HG03103 (cell line): ENCODE results near the gene BOD1L1.
A peak's percentile ranks its signal among the peaks of the same experiment; 100 is the strongest.

Source experiments
- ATAC-seq: cut with Tn5 transposase; IDR thresholded peaks from one replicate; pipeline ENCODE4 v1.9.1; 2021; ENCODE audit warnings: low read depth; ENCODE audit not compliant: unreplicated experiment

BOD1L1 gene

DNA sequence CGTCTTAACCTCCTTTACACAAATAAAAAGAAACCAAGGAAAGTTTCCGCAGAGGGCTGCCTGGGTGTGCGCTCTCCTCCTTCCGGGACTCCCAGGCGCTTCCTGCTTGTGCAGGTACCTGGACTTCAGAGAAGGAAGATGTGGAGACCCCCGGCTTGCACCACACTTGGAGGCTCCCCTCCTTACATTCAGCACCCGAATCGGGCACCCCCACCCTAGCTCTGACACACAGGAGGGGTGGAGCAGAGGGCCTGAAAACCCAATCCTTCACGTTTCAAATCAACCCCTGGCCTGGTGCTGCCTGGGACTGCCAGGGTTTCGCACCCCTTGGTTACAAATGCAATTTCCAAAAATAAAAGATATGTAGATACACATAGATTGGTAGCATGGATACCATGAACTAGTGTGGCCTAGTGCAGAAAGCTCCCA, 86.3 kb downstream of the BOD1L1 start:
- no peak for ATAC-seq

DNA sequence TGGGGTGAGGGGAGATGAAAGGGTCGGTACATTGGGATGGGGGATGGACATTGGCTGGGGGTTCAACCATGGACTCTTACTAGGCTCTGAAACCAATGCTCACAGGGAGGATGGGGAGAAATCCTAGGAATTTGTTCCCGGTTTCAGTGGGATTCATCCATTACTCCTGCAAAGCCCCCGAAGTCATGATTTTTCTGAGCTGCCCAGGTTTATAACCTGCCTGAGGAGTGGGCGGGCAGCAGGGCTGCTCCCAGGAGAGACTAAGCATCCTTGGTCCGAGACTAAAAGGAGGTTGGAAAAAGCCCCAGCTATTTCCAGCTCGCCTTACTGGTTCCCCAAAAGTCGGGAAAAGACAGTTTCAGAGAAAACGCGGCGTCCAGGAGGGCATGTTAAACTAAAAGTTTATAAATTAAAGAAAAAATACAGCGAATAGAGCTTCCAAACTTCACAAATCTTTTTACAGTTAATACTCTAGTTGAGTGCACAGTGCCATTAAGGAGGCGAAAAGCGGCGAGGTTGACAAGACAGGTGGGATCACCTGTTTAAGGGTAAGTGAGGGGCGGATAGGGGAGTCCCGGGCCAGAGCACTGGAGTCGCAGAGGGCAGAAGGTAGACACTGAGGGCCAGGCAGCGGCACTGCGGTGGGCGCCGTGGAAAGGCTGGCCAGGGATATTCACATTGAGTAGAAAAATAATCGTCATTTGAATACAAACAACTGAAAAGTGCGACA, 86.9 kb downstream of the BOD1L1 start:
- no peak for ATAC-seq

DNA sequence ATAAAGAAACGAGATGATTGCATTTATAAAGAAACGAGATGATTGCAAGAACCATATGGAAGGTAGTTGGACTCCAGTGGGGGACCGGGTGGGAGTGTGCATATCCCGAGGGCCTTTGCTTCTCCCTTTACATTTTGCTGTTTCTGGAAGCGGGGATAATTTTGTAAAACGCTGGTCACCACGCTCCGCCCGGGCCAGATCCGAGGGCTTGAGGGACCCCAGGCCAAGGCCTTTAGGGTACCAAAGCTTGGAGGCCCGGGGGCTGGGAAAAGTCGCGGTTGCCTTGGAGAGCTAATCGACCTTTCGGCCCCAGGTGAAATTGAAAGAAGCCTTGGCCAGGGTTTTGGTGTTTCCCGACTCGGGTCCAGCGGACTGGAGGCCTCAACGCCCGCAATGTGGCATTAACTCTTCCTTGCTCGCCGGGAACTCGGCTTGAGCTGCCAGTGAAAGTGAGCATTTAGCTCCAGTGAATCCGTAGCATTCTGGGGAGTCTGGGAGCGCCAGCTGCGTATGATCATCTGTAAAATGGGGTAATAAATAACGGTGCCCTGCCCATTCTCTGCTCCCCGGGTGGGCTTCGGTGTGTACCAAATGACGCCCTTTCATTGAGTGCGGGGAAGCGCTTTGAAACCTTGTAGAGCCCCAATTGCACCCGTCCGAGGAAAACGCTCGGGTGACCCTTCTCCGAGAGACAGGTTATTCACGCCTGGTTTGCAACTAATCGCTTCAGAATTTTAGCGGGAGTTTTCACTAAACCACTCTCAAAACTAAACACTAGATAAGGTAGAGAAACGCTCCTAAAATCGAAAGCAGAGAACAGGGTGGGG, 87.7 kb downstream of the BOD1L1 start:
- no peak for ATAC-seq

DNA sequence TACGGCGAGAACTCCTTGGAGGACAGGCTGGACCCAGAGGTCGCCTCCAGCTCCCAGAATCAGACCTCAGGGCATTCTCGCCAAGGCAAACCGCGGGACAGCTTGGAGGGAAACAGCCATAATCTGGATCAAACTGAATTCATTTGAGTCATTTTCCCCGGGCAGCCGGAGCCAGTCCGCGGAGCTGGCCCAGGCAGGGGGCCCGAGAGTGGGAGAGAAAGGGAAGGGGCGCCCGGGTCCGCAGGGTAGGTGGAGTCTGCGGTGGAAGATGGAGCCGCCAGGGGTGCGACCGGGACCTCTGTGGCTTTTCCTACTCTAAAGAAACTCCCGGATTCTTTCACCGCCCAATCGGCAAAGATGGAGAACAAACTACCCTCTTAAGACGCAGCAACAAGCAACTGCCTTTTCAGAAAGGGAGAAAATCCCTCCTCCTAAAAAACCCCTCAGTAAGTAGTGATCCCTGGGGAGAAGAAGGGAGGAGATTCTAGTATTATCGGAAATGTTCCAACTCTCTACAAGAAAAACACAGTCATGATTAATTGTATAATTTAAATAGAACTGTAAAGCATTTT, 88.4 kb downstream of the BOD1L1 start:
- ATAC-seq: no peak

DNA sequence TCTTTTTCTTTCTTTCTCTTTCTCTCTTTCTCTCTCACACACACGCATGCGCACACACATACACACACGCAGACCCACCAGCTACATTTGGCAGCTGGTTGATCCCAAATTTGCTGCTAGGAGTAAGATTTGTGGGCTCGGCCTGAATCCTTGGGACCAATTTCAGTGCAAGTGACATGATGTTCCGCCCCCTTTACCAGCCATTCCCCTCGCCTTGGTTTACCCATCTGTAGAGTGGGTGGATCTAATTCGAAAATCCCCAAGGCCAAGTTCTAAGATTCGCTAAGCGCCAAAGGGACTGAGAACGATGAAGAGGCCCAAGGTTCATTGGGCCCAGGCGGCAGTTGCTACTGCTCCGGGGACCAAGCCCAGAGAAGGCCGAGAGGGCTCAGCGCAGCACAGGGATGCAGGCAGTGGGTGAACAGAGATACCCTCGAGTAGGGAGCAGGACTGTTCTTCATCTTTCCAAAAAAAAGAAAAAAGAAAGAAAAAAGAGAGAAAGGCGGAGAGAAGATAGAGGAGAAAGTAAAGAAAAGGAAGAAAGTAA, 89.0 kb downstream of the BOD1L1 start:
- ATAC-seq: no peak

DNA sequence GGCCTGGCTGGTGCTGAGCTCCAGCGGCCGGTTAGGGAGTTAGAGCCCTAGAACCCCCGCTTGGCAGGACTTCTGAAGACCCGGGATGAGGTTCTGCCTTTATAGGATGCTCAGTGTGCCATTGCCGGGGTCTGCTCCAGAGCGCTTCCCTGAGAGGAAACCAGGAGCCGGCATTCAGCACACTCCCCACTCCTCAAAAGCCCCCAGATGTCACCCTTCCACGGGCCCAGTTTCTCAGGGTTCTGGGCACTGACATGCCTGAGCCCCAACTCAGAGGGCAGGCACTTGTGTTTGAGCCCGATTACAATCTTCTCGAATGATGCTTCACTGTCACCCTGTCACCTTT, 89.7 kb downstream of the BOD1L1 start:
- ATAC-seq: no peak

DNA sequence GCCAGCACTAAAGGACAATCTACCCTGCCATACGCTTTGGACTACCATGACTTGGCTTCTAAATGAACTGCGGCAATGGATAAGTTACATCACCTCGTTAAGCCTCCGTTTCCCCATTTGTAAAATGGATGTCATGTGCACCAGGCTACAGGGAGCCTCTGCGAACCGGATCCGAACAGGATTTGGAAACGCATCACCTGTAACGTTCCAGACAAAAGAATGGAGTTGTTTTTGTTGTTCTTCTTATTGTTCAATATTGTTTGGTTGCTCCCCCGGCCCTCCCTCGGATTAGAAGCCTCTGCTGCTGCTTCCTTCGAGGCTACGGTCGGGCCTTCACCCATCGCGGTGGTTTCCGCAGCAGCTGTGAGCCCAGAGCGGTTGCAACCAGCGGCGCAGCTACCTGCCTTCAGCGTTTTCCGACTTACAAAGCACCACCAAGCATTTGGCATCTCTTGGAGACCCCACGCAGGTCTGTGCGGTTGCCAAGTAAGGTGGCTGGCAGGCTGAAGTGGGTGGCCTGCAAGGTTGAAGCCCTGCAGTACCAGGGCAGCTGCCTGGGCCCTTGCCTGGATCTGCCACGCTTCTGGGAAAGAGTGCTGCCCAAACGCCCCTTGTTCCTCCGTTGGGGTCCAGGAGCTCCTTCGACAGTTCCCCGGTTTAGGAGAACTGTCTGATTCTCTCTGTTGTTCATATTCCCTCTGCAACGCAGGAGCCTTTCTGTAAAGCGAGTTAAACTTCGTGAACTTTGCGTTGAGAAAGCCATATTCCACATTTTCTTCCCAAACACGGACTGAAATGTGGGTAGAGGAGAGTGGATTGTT, 90.3 kb downstream of the BOD1L1 start:
- no peak for ATAC-seq

- ATAC-seq: no peak
Measured at GRCh38 chr4:13536607-13537006, 90.9 kb downstream of the BOD1L1 start.

DNA sequence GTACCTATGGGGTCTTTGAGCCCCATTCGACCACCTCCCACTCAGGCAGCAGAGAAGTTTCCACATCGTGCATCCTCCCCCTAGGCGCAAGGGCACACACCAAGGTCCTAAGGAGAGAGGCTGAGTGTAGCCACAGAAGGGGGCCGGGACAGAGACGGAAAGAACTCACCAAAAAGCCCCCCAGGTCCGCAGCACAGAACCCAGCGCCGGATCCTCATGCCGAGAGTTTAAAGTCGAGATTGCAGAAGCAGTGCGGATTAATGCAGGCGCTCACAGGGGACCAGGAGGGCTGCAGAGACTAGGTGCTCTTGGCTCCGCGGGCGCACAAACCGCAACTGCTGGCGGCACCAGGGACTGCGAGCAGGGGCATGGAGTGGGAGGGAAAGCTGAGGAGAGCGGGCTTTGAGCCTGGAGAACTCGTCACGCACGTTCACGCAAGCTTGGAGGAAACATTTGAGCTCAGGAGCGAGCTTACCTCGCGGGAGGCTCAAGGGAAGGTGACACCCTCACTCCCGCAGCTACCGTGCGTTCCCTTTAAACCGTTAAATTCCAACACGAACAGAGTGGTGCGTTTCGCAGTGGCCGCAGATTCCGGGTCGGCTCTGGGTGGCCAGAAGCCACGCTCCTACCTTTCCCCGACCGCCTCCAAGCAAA, 91.7 kb downstream of the BOD1L1 start:
- no peak for ATAC-seq

DNA sequence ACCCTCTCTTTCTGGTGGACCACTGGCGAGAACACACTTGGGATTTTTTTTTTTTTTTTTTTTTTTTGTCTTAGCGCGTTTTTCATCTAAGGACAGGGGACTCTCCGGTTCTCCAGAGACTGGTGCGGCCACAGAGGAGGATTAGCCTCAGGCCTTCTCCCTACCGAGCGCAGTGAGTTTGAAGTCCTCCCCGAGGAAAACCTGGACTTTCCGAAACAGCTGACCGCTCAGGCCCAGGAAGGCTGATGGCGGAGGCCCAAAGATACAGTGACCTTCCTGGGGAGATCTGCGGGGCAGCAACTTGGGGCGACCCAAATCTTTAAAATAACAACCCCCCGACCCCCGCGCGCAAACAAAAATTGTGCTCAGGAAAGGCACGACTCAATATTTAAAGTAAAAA, 92.4 kb downstream of the BOD1L1 start:
- ATAC-seq: no peak

- ATAC-seq: no peak
Measured at GRCh38 chr4:13534344-13535063, 93.0 kb downstream of the BOD1L1 start.

- no peak for ATAC-seq
Measured at GRCh38 chr4:13533670-13534343, 93.7 kb downstream of the BOD1L1 start.

GRCh38 chr4:13531625-13531998, 95.9 kb downstream of the BOD1L1 start:
- ATAC-seq: no peak

DNA sequence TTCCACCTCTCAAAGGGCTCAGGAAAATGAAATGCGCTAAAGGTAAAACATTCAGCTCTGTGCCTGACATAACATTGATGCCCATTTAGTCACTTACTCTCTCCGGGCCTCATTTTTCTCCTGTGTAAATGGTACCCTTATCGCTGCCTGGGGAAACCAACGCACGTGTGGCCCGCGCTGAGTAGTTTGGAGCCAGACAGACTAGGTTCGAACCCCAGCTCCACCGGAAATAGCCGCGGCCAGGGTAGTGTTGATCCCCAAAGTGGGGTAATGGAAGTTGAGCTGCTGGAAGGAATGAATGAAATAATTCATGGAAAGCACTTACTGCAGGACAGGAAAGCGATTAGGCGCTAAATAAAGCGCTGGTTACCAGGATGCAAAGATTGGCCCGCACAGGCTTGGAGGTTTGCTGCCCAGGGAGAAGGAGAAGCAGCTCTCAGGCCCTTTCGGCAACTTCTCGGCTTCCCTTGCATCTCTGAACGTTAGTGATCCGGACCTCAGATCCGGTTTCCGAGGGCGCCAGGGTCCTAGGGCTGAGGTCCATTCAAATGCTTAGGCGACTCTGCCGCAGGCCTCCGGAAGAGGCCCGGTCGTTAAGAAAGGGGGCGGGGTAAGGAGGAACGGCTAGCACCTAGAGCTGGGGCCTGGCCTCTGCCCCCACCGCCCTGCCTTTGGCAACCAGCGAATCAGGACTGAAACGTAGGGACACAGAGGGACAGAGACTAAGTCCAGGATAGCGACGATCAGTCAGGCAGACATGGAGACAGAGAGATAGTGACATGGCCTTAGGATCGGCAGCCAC, 96.5 kb downstream of the BOD1L1 start:
- ATAC-seq: no peak

GRCh38 chr4:13529128-13529919, 98.2 kb downstream of the BOD1L1 start:
- ATAC-seq: no peak

GRCh38 chr4:13528821-13529127, 98.8 kb downstream of the BOD1L1 start:
- no peak for ATAC-seq

- peak; percentile 85 for ATAC-seq
Measured at GRCh38 chr4:13527981-13528820, 99.3 kb downstream of the BOD1L1 start.
